Endothelial cell (in vitro differentiated cells): ENCODE data around the gene METTL27. TPM values are rescaled to one million over a fixed set of nuclear protein-coding genes. Genes with fewer than 3 reads are reported as not detected.
"Not testable (repeated sequence)": the region's sequence is repeated elsewhere in the genome, so short reads cannot be mapped to it uniquely, and the experiment has no call there.

Source experiments
- DNase-seq: peaks from one replicate; pipeline ENCODE4 v3.0.0; 2021; ENCODE audit warnings: low spot score
- H3K27ac Mint-ChIP-seq: one replicate; pipeline ENCODE4 v1.8.0; 2021; ENCODE audit warnings: mixed read lengths, inconsistent platforms; ENCODE audit not compliant: unreplicated experiment
- H3K27me3 Mint-ChIP-seq: one replicate; pipeline ENCODE4 v1.8.0; 2021; ENCODE audit warnings: mild to moderate bottlenecking, moderate library complexity, mixed read lengths, inconsistent platforms; ENCODE audit not compliant: unreplicated experiment
- H3K36me3 Mint-ChIP-seq: one replicate; pipeline ENCODE4 v1.8.0; 2021; ENCODE audit warnings: mild to moderate bottlenecking, low read depth, mixed read lengths, inconsistent platforms; ENCODE audit not compliant: unreplicated experiment
- H3K4me1 Mint-ChIP-seq: one replicate; pipeline ENCODE4 v1.8.0; 2021; ENCODE audit warnings: mild to moderate bottlenecking, mixed read lengths, inconsistent platforms; ENCODE audit not compliant: unreplicated experiment
- H3K4me3 Mint-ChIP-seq: one replicate; pipeline ENCODE4 v1.8.0; 2021; ENCODE audit warnings: mild to moderate bottlenecking, mixed read lengths, inconsistent platforms; ENCODE audit not compliant: unreplicated experiment
- H3K9me3 Mint-ChIP-seq: one replicate; pipeline ENCODE4 v1.8.0; 2021; ENCODE audit warnings: mixed read lengths, inconsistent platforms; ENCODE audit not compliant: unreplicated experiment
- total RNA-seq: library from RNA; stranded (reverse); fragmentation: NEBNext Ultra II Directional; extraction: Animal tissue kit (Norgen Biotek cat#: 25700); gene quantifications from one replicate; pipeline ENCODE4 v1.2.1, GENCODE V29; 2021; ENCODE audit not compliant: unreplicated experiment
- TF ChIP-seq, protein P1 (sequence below): fragments of 200-600 bp; sonication (generic); IDR thresholded peaks from one replicate; pipeline ENCODE4 v1.5.0; 2021; ENCODE audit warnings: antibody characterized with exemption; ENCODE audit not compliant: unreplicated experiment

Gene METTL27
- total RNA-seq, 1 donor from 2014 or later = 6.1 TPM

DNA sequence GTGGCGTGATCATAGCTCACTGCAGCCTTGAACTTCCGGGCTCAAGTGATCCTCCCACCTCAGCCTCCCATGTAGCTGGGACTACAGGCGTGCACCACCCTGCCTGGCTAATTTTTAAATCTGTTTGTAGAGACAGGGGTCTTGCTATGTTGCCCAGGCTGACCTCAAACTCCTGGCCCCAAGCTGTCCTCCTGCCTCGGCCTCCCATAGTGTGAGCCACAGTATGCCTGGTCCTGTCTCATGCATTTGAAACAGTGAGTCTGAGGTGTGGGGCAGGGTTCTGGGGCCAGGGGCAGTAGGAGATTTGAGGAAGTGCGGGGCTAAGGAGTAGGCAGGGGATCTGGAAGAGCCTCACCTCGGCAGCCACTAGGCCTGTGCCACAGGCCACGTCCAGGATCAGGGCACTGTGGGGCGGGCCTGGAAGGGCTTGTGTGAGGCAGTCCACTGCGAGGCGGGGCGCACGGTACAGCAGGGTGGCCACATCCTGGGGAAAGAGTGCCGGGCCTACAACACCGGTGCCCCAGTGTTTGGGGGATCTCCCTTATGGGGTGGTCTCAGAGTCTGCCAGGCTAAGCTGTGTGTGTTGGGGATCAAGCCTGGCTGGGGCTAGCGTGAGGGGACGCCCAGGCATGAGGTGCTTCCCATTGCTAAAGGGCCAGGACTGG is 1.5 kb downstream of the METTL27 start:
- Mint-ChIP-seq H3K4me1 (peaks cover 19% of the 10 kb centered on the region), H3K27ac (no peak overlapping the region), H3K36me3 (no peaks in the 10 kb centered on the region), H3K9me3 (no peaks in the 10 kb centered on the region), H3K4me3 (no peak overlapping the region), H3K27me3 (peaks cover 11% of the 10 kb centered on the region)
- TF ChIP-seq, protein P1, sequence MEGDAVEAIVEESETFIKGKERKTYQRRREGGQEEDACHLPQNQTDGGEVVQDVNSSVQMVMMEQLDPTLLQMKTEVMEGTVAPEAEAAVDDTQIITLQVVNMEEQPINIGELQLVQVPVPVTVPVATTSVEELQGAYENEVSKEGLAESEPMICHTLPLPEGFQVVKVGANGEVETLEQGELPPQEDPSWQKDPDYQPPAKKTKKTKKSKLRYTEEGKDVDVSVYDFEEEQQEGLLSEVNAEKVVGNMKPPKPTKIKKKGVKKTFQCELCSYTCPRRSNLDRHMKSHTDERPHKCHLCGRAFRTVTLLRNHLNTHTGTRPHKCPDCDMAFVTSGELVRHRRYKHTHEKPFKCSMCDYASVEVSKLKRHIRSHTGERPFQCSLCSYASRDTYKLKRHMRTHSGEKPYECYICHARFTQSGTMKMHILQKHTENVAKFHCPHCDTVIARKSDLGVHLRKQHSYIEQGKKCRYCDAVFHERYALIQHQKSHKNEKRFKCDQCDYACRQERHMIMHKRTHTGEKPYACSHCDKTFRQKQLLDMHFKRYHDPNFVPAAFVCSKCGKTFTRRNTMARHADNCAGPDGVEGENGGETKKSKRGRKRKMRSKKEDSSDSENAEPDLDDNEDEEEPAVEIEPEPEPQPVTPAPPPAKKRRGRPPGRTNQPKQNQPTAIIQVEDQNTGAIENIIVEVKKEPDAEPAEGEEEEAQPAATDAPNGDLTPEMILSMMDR = no peak
- DNase-seq = no peak

DNA sequence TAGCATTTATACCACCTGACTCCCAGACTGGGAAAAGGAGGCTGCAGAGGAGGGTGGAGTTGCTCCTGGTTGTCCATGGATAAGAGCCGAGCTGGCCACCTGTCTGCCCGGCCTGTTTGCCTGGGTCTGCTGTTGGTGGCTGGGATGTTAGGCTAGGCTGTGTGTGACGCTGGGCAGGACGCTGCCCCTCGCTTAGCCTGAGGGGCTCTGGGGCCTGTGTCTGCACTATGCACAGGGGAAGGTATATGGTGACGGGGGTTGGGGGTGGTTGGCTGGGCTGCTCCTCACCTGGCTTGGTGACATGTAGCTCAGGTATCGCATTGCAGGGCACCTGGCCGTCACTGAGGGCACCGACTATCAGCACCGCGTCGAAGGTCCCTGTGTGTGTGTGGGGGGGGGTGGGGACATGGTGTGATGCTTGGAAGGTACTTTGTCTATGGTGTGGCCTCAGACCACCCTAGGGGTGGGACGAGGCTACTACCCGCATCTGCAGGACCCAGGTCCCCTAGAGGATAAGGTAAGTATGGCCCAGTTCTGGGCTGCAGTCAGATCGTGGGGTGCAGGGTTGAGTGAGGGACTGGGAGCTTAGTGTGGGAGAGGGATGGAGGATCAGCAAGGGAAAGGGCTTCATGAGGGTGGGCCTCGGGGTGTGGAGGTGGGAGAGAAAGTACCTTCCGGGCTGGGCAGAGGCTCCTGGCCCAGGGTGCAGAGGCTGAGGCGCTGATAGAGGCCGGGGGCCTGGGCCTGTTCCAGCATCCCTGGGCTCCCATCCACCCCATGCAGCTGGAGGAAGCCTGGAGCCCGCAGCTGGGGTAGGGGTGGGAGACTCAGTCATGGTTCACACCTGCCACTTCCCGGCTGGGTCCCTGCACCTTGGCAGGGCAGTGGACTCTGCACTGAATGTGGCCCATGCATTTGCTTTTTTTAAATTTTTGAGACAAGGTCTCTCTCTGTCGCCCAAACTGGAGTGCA is 2.3 kb downstream of the METTL27 start:
- H3K27ac Mint-ChIP-seq = no peak overlapping the region
- TF ChIP-seq, protein P1 = peak; percentile 49

DNA sequence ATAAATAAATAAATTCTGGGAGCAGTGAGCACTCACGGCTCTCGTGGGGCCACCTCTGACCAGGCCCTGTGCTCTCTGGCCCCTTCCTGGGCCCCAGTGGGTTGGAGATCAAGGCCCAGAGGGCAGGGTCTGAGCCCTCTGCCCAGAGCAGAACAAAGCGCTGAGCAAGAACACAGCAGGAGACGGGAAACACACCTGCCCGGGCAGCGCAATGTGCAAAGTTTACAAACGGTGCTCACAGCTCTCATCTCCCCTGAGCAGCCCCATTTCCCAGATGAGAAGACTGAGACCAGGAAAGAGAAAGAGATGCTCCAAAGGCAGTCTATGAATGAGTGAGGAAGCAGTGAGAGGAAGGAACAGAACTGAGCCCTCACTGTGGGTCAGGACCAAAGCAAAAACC is 3.0 kb downstream of the METTL27 start:
- Mint-ChIP-seq H3K4me3 (no peak overlapping the region), H3K4me1 (peaks cover 11% of the 10 kb centered on the region), H3K9me3 (no peaks in the 10 kb centered on the region), H3K36me3 (no peaks in the 10 kb centered on the region), H3K27ac (no peak overlapping the region), H3K27me3 (peaks cover 11% of the 10 kb centered on the region)
- TF ChIP-seq, protein P1 = no peak
- no peak for DNase-seq

More for the DNA sequence above, 2.3 kb downstream of the METTL27 start:
- no peak for DNase-seq
- H3K27me3 Mint-ChIP-seq = peaks cover 11% of the 10 kb centered on the region
- H3K9me3 Mint-ChIP-seq = no peaks in the 10 kb centered on the region
- no peak overlapping the region for H3K4me3 Mint-ChIP-seq
- H3K4me1 Mint-ChIP-seq = peaks cover 16% of the 10 kb centered on the region
- H3K36me3 Mint-ChIP-seq = no peaks in the 10 kb centered on the region

DNA sequence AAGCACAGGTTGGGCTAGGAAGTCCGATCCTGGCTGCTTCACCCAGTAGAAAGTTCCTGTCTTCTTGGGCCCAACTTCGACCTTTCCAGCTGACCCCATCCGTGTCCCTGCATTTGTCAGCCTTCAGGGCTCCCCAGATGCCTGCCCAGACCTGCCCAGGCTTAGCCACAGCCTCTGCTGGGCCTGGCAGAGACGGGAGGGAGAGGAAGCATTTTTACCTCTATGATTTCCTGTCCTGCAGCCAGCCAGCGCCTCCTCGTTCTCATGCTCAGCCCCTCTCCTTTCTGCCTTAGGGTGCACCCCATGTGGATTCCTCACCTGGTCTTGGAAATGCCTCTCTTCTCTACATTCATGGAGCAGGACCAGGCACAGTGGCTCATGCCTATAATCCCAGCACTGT is 3.7 kb downstream of the METTL27 start:
- Mint-ChIP-seq H3K27ac (no peak overlapping the region), H3K4me1 (peaks cover 5% of the 10 kb centered on the region), H3K36me3 (no peaks in the 10 kb centered on the region), H3K27me3 (peaks cover 8% of the 10 kb centered on the region), H3K4me3 (no peak overlapping the region), H3K9me3 (no peaks in the 10 kb centered on the region)
- TF ChIP-seq, protein P1 = no peak
- no peak for DNase-seq

DNA sequence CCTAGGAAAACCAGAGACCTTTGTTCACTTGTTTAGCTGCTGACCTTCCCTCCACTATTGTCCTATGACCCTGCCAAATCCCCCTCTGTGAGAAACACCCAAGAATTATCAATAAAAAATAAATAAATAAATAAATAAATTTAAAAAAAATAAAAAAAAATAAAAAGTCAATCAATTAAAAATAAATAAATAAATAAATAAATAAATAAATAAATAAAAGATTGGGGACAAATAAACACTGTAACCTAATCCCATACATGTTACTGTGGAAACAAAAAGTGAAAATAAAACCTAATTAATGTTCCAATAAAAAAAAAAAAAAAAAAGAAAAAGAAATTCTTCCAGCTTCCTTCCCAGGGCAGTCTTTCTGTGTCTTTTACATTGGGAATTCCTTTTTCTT is 5.1 kb downstream of the METTL27 start:
- not testable (repeated sequence) for DNase-seq, H3K4me3 Mint-ChIP-seq, H3K27ac Mint-ChIP-seq, H3K27me3 Mint-ChIP-seq, H3K36me3 Mint-ChIP-seq, H3K9me3 Mint-ChIP-seq, H3K4me1 Mint-ChIP-seq
